GM12865 (cell line): ENCODE results near the gene TRIM8.
A peak's percentile ranks its signal among the peaks of the same experiment; 100 is the strongest.

ENCODE experiments used
- DNase-seq: peaks from one replicate; pipeline ENCODE4 v3.0.0; 2010; ENCODE audit warnings: low read depth
- H3K4me3 ChIP-seq: 2 replicates; pipeline ENCODE4 v1.5.1; 2011; ENCODE audit warnings: mild to moderate bottlenecking, low read depth, low read length, control low read depth
- CTCF ChIP-seq: IDR thresholded peaks from 2 replicates; pipeline ENCODE4 v1.5.1; 2011; ENCODE audit warnings: low read length, control low read depth, low read depth, inconsistent platforms; ENCODE audit not compliant: insufficient read depth; ENCODE audit errors: missing control alignments

Gene TRIM8

GRCh38 chr10:102632394-102633111, 11.7 kb upstream of the TRIM8 start:
- no peak overlapping the region for H3K4me3 ChIP-seq
- DNase-seq, result no peak
- no peak for TF ChIP-seq CTCF

- no peak for DNase-seq
- TF ChIP-seq CTCF, result no peak
Measured at GRCh38 chr10:102633287-102633686, 11.0 kb upstream of the TRIM8 start.

GRCh38 chr10:102633848-102634247, 10.4 kb upstream of the TRIM8 start:
- TF ChIP-seq CTCF, result no peak
- DNase-seq, result no peak

More at GRCh38 chr10:102633287-102633686, 11.0 kb upstream of the TRIM8 start:
- no peak overlapping the region for H3K4me3 ChIP-seq

GRCh38 chr10:102634686-102635085, 9.6 kb upstream of the TRIM8 start:
- no peak for TF ChIP-seq CTCF
- no peak overlapping the region for H3K4me3 ChIP-seq
- DNase-seq, result no peak

More at GRCh38 chr10:102633848-102634247, 10.4 kb upstream of the TRIM8 start:
- no peak overlapping the region for H3K4me3 ChIP-seq

- DNase-seq, result no peak
- no peak for TF ChIP-seq CTCF
- H3K4me3 ChIP-seq, result no peak overlapping the region
Measured at GRCh38 chr10:102635377-102635776, 8.9 kb upstream of the TRIM8 start.

- H3K4me3 ChIP-seq, result no peak overlapping the region
- DNase-seq, result no peak
- TF ChIP-seq CTCF, result no peak
Measured at GRCh38 chr10:102639537-102639936, 4.7 kb upstream of the TRIM8 start.

GRCh38 chr10:102641402-102641801, 2.9 kb upstream of the TRIM8 start:
- DNase-seq, result no peak

More at GRCh38 chr10:102641402-102641801, 2.9 kb upstream of the TRIM8 start:
- TF ChIP-seq CTCF, result no peak
- peak overlapping the region; percentile 78 for H3K4me3 ChIP-seq
